ENCODE measurements around the gene NQO1. TPM values are rescaled to one million over a fixed set of nuclear protein-coding genes. Genes with fewer than 3 reads are reported as not detected.

The NQO1 gene
- total RNA-seq, 1 experiment from 2014 or later, result 519 TPM

GRCh38 chr16:69775563-69775962 is 49.2 kb upstream of the NQO1 start:
- RAD21 ChIA-PET (ENCODE audit: low non-redundant PET in 1 of 2, low total read pairs in 2 of 2, uncharacterized antibody in 2 of 2, unreplicated experiment in 2 of 2), result no interaction called here
- POLR2A ChIA-PET, result no interaction called here
- CTCF ChIA-PET, result no interaction called here
- H3K4me2 ChIP-seq (ENCODE audit: low read length), result no peak overlapping the region
- peaks cover 17 to 32% of the 10 kb centered on the region in 2 experiments for H3K4me1 ChIP-seq (ENCODE audit: control insufficient read depth in 1 of 2, insufficient read depth in 2 of 2, low read length in 2 of 2)
- DNase-seq (ENCODE audit: low read depth, low spot score) (no peak), ATAC-seq (no peak)
- H3K27ac ChIP-seq (ENCODE audit: low read depth, low read length), result no peak overlapping the region
- no peaks in the 10 kb centered on the region for H4K20me1 ChIP-seq (ENCODE audit: insufficient read depth)
- H3K4me3 ChIP-seq (replicated peaks in 1 of 2; ENCODE audit: low read depth in 1 of 2, low read length in 2 of 2), result no peak overlapping the region
- no peaks in the 10 kb centered on the region for H3K36me3 ChIP-seq (ENCODE audit: control insufficient read depth in 1 of 2, insufficient read depth in 2 of 2, low read length in 2 of 2)
- H3K79me2 ChIP-seq (ENCODE audit: insufficient read depth, low read length), result peaks cover 49% of the 10 kb centered on the region
- no peaks in the 10 kb centered on the region for H3K9me2 ChIP-seq (ENCODE audit: insufficient read depth)
- H3K27me3 ChIP-seq (ENCODE audit: insufficient read depth, low read length), result no peaks in the 10 kb centered on the region
- no TSS peak for BruUV-seq (replicated peaks)
- H3K9ac ChIP-seq (ENCODE audit: low read length), result no peak overlapping the region
- TF ChIP-seq ELF1 (IDR thresholded peaks at IDR 0.05; ENCODE audit: borderline replicate concordance, low read depth) (no peak), FOSL1 (IDR thresholded peaks at IDR 0.05; ENCODE audit: low read depth) (no peak), SP1 (IDR thresholded peaks at IDR 0.05; ENCODE audit: low read depth) (no peak), POLR2AphosphoS5 (IDR thresholded peaks at IDR 0.05; ENCODE audit: low read depth, low read length) (no peak), EGR1 (IDR thresholded peaks at IDR 0.05; ENCODE audit: low read depth) (no peak), CBX3 (IDR thresholded peaks at IDR 0.05; ENCODE audit: low read depth) (no peak), CEBPB (IDR thresholded peaks at IDR 0.05; ENCODE audit: low read depth) (no peak), EZH2phosphoT487 (IDR thresholded peaks at IDR 0.05; ENCODE audit: borderline replicate concordance) (no peak), ATF3 (IDR thresholded peaks at IDR 0.05) (no peak), REST (IDR thresholded peaks at IDR 0.05; ENCODE audit: low read depth) (no peak), SRF (IDR thresholded peaks at IDR 0.05; ENCODE audit: low read depth) (no peak), TCF7L2 (IDR thresholded peaks at IDR 0.05; ENCODE audit: borderline replicate concordance, extremely low read depth, insufficient read depth, insufficient read length) (no peak), ZBTB33 (IDR thresholded peaks at IDR 0.05; ENCODE audit: extremely low read depth, insufficient replicate concordance, low read length) (no peak), POLR2A (IDR thresholded peaks at IDR 0.05; ENCODE audit: borderline replicate concordance, extremely low read depth, insufficient read depth, insufficient read length) (no peak), YY1 (IDR thresholded peaks at IDR 0.05; ENCODE audit: extremely low read depth, insufficient replicate concordance, low read depth, low read length) (no peak), EZH2 (IDR thresholded peaks at IDR 0.05) (no peak), SIN3A (IDR thresholded peaks at IDR 0.05; ENCODE audit: low read depth) (no peak)
- no peaks in the 10 kb centered on the region for H3K9me3 ChIP-seq (ENCODE audit: control insufficient read depth in 1 of 2, insufficient read depth in 1 of 2, low read depth in 1 of 2, low read length in 2 of 2)
- intact Hi-C loops (cut with micrococcal nuclease), result no loop called here
- no peak overlapping the region for H2AFZ ChIP-seq (ENCODE audit: low read depth, low read length, poor library complexity, severe bottlenecking)
